ENCODE results near the gene MAP4K2.

GRCh38 chr11:64739871-64740270, 63.1 kb downstream of the MAP4K2 start:
- TF ChIP-seq EP300 (IDR thresholded peaks at IDR 0.05): no peak
- TF ChIP-seq, protein P1, sequence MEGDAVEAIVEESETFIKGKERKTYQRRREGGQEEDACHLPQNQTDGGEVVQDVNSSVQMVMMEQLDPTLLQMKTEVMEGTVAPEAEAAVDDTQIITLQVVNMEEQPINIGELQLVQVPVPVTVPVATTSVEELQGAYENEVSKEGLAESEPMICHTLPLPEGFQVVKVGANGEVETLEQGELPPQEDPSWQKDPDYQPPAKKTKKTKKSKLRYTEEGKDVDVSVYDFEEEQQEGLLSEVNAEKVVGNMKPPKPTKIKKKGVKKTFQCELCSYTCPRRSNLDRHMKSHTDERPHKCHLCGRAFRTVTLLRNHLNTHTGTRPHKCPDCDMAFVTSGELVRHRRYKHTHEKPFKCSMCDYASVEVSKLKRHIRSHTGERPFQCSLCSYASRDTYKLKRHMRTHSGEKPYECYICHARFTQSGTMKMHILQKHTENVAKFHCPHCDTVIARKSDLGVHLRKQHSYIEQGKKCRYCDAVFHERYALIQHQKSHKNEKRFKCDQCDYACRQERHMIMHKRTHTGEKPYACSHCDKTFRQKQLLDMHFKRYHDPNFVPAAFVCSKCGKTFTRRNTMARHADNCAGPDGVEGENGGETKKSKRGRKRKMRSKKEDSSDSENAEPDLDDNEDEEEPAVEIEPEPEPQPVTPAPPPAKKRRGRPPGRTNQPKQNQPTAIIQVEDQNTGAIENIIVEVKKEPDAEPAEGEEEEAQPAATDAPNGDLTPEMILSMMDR (IDR thresholded peaks at IDR 0.05): no peak
- no peak for TF ChIP-seq POLR2A (IDR thresholded peaks at IDR 0.05)
- TF ChIP-seq POLR2AphosphoS5 (IDR thresholded peaks at IDR 0.05): no peak

All from suprapubic skin (tissue), 4 donors.